22Rv1 (cell line): ENCODE data around the gene DUSP16.

Experiments used
- CTCF ChIP-seq: fragments of 450-650 bp; IDR thresholded peaks from 2 replicates; pipeline ENCODE4 v1.5.1; 2017; ENCODE audit warnings: mild to moderate bottlenecking
- ZFX ChIP-seq: fragments of 450-650 bp; IDR thresholded peaks from 2 replicates; pipeline ENCODE4 v1.6.1; 2017; ENCODE audit warnings: antibody characterized with exemption, borderline replicate concordance

GRCh38 chr12:12558291-12558690 lies 4.4 kb downstream of the DUSP16 start:
- no peak for TF ChIP-seq CTCF
- no peak for TF ChIP-seq ZFX
